ENCODE data around the gene EHD3. TPM values are rescaled to one million over a fixed set of nuclear protein-coding genes. Genes with fewer than 3 reads are reported as not detected.

The EHD3 gene
- total RNA-seq, 1 donor = 16.3 TPM

DNA sequence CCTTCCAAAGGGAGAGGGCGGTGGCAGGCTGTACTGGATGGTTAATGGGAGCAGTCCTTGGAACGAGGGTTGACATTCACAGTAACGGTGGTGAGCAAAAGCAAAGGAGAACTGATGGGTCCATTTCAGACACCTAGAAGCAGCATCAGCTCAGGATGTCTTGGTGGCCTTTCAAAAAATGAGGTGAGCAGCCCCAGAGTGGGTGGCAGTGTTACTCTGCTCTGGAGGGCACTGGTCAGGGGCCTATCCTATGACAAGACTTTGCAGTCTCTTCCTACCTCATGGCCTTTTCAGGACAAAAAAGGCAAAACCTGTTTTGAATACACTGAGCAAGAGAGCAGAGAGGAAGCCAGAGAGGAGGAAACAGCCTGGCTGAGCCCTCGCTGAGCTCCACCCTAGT lies 40.1 kb upstream of the EHD3 start:
- Histone ChIP-seq H3K4me1 (ENCODE audit: insufficient read depth, low read length) (no peaks in the 10 kb centered on the region), H3K27me3 (ENCODE audit: insufficient read depth, low read length) (no peaks in the 10 kb centered on the region), H3K27ac (ENCODE audit: low read depth, low read length) (no peak overlapping the region), H3K36me3 (ENCODE audit: insufficient read depth, low read length) (no peaks in the 10 kb centered on the region), H3K9me3 (ENCODE audit: low read depth, low read length) (no peaks in the 10 kb centered on the region), H3K4me3 (ENCODE audit: insufficient read depth, low read length) (no peak overlapping the region), H3K4me2 (ENCODE audit: insufficient read depth, low read length) (no peak overlapping the region), H3K79me2 (ENCODE audit: insufficient read depth, low read length) (no peaks in the 10 kb centered on the region), H2AFZ (ENCODE audit: low read length) (no peak overlapping the region), H4K20me1 (ENCODE audit: insufficient read depth, low read length) (no peaks in the 10 kb centered on the region)
- TF ChIP-seq, protein P1, sequence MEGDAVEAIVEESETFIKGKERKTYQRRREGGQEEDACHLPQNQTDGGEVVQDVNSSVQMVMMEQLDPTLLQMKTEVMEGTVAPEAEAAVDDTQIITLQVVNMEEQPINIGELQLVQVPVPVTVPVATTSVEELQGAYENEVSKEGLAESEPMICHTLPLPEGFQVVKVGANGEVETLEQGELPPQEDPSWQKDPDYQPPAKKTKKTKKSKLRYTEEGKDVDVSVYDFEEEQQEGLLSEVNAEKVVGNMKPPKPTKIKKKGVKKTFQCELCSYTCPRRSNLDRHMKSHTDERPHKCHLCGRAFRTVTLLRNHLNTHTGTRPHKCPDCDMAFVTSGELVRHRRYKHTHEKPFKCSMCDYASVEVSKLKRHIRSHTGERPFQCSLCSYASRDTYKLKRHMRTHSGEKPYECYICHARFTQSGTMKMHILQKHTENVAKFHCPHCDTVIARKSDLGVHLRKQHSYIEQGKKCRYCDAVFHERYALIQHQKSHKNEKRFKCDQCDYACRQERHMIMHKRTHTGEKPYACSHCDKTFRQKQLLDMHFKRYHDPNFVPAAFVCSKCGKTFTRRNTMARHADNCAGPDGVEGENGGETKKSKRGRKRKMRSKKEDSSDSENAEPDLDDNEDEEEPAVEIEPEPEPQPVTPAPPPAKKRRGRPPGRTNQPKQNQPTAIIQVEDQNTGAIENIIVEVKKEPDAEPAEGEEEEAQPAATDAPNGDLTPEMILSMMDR (IDR thresholded peaks at IDR 0.05; ENCODE audit: extremely low read depth, low read depth, low read length) = no peak
- no peak for DNase-seq (ENCODE audit: insufficient read length, low spot score, missing footprints)

- H3K36me3 ChIP-seq (ENCODE audit: insufficient read depth, low read length) = no peaks in the 10 kb centered on the region
- no peaks in the 10 kb centered on the region for H3K4me1 ChIP-seq (ENCODE audit: insufficient read depth, low read length)
Observed at GRCh38 chr2:31196622-31197021, 37.3 kb upstream of the EHD3 start.

DNA sequence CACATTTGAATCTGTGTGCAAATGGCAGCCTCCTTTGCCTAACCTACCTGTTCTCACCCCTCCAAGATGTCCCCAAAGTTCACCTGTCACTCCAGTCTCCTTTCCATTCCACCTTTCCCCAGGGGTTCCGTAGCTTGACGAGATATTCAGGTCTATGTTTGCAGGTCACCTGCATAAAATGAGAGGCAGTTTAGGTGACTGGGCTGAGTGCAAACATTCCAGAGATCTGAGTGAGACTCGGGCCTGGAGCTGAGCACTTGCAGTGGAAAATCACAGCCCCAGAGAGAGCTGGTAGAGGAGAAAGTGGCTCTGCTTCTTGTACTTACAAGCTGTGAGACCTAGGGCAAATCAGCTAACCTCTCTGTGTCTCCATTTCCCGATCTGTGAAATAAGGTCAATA lies 36.8 kb upstream of the EHD3 start:
- H3K36me3 ChIP-seq (ENCODE audit: insufficient read depth, low read length) = no peaks in the 10 kb centered on the region
- no peak overlapping the region for H3K27ac ChIP-seq (ENCODE audit: low read depth, low read length)
- H3K4me3 ChIP-seq (ENCODE audit: insufficient read depth, low read length) = no peak overlapping the region
- H3K79me2 ChIP-seq (ENCODE audit: insufficient read depth, low read length) = no peaks in the 10 kb centered on the region
- H3K27me3 ChIP-seq (ENCODE audit: insufficient read depth, low read length) = no peaks in the 10 kb centered on the region
- DNase-seq (ENCODE audit: insufficient read length, low spot score, missing footprints) = no peak
- TF ChIP-seq, protein P1 (IDR thresholded peaks at IDR 0.05; ENCODE audit: extremely low read depth, low read depth, low read length) = no peak
- H3K4me2 ChIP-seq (ENCODE audit: insufficient read depth, low read length) = no peak overlapping the region
- H2AFZ ChIP-seq (ENCODE audit: low read length) = no peak overlapping the region
- no peaks in the 10 kb centered on the region for H4K20me1 ChIP-seq (ENCODE audit: insufficient read depth, low read length)
- H3K4me1 ChIP-seq (ENCODE audit: insufficient read depth, low read length) = no peaks in the 10 kb centered on the region
- H3K9me3 ChIP-seq (ENCODE audit: low read depth, low read length) = no peaks in the 10 kb centered on the region

More at GRCh38 chr2:31196622-31197021, 37.3 kb upstream of the EHD3 start:
- Histone ChIP-seq H3K4me2 (ENCODE audit: insufficient read depth, low read length) (no peak overlapping the region), H2AFZ (ENCODE audit: low read length) (no peak overlapping the region), H3K9me3 (ENCODE audit: low read depth, low read length) (no peaks in the 10 kb centered on the region), H4K20me1 (ENCODE audit: insufficient read depth, low read length) (no peaks in the 10 kb centered on the region), H3K79me2 (ENCODE audit: insufficient read depth, low read length) (no peaks in the 10 kb centered on the region), H3K4me3 (ENCODE audit: insufficient read depth, low read length) (no peak overlapping the region), H3K27me3 (ENCODE audit: insufficient read depth, low read length) (no peaks in the 10 kb centered on the region), H3K27ac (ENCODE audit: low read depth, low read length) (no peak overlapping the region)
- TF ChIP-seq, protein P1 (IDR thresholded peaks at IDR 0.05; ENCODE audit: extremely low read depth, low read depth, low read length) = no peak
- no peak for DNase-seq (ENCODE audit: insufficient read length, low spot score, missing footprints)

DNA sequence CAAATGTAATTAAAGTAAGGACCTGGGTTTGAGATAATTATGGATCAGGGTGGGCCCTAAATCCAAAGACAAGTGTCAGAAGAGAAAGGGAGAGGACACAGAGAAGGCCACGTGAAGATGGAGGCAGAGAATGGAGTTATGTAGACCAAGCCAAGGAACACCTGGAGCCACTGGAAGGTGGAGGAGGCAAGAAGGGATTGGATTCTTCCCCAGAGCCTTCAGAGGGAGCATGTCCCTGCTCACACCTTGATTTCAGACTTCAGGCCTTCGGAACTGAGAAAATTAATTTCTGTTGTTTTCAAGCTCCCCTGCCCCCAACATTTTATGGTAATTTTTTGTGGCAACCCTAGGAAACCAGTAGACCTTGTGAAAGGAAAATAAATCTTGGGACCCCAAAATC lies 36.3 kb upstream of the EHD3 start:
- no peak overlapping the region for H3K27ac ChIP-seq (ENCODE audit: low read depth, low read length)
- TF ChIP-seq, protein P1 (IDR thresholded peaks at IDR 0.05; ENCODE audit: extremely low read depth, low read depth, low read length) = no peak
- H3K27me3 ChIP-seq (ENCODE audit: insufficient read depth, low read length) = no peaks in the 10 kb centered on the region
- no peaks in the 10 kb centered on the region for H3K9me3 ChIP-seq (ENCODE audit: low read depth, low read length)
- no peak overlapping the region for H2AFZ ChIP-seq (ENCODE audit: low read length)
- H3K4me1 ChIP-seq (ENCODE audit: insufficient read depth, low read length) = no peaks in the 10 kb centered on the region
- H4K20me1 ChIP-seq (ENCODE audit: insufficient read depth, low read length) = no peaks in the 10 kb centered on the region
- no peak overlapping the region for H3K4me3 ChIP-seq (ENCODE audit: insufficient read depth, low read length)
- no peaks in the 10 kb centered on the region for H3K79me2 ChIP-seq (ENCODE audit: insufficient read depth, low read length)
- no peaks in the 10 kb centered on the region for H3K36me3 ChIP-seq (ENCODE audit: insufficient read depth, low read length)
- H3K4me2 ChIP-seq (ENCODE audit: insufficient read depth, low read length) = no peak overlapping the region
- DNase-seq (ENCODE audit: insufficient read length, low spot score, missing footprints) = no peak
